Erythroblast (primary cell): Measurements from ENCODE around the gene CCDC33.

Experiments
- GATA1 ChIP-seq: IDR thresholded peaks from 2 replicates; pipeline ENCODE4 v1.6.1; 2011; ENCODE audit warnings: low read depth, mild to moderate bottlenecking, control low read depth, low read length, moderate library complexity
- POLR2A ChIP-seq: IDR thresholded peaks from 2 replicates; pipeline ENCODE4 v1.6.1; 2011; ENCODE audit warnings: mild to moderate bottlenecking, low read length

DNA sequence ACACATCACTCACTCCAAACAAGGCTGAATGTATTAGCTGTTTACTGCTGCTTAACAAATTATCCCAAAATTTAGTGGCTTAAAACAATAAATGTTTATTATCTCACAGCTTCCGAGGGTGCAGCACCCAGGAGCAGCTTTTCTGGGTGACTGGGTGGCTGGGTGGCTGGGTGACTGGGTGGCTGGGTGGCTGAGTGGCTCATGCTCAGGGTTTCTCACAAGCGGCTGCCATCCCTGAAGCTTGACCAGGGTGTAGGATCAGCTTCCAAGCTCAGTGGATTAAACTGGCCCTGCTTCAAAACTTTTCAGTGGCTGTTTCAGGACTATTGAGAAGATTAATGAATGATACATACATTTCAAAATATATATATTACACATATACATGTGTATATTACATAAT lies 133.6 kb downstream of the CCDC33 start:
- TF ChIP-seq POLR2A, result no peak
- no peak for TF ChIP-seq GATA1
